AG04450 (cell line): Measurements from ENCODE around the gene UBTD1. TPM values are rescaled to one million over a fixed set of nuclear protein-coding genes. Genes with fewer than 3 reads are reported as not detected.
"Not testable (repeated sequence)": the region's sequence is repeated elsewhere in the genome, so short reads cannot be mapped to it uniquely, and the experiment has no call there.

Experiments
- CTCF ChIA-PET: fragments of 300-600, 350-600 bp; formaldehyde crosslinking; extraction: SDS; loops from one replicate; lab custom pipeline; 2022; ENCODE audit warnings: antibody characterized with exemption, inconsistent platforms; lab: Charles Lee
- POLR2A ChIA-PET: fragments of 350-600 bp; formaldehyde crosslinking; extraction: SDS; loops from one replicate; lab custom pipeline; 2021; ENCODE audit warnings: antibody characterized with exemption, inconsistent platforms; lab: Yijun Ruan, JAX
- DNase-seq: peaks from one replicate; pipeline ENCODE4 v3.0.0-alpha.2; 2011; ENCODE audit warnings: low read depth, low spot score
- H3K27ac ChIP-seq: one replicate; pipeline ENCODE4 v1.5.1; 2012; ENCODE audit warnings: low read depth, low read length, control low read depth
- H3K27me3 ChIP-seq: one replicate; pipeline ENCODE4 v1.6.0; 2012; ENCODE audit warnings: low read length; ENCODE audit not compliant: control insufficient read depth, insufficient read depth
- H3K4me3 ChIP-seq: 2 replicates; pipeline ENCODE4 v1.5.1; 2011; ENCODE audit warnings: mild to moderate bottlenecking, low read depth, low read length, control low read depth
- H3K9me3 ChIP-seq: 2 replicates; pipeline ENCODE4 v1.5.1; 2012; ENCODE audit warnings: low read length; ENCODE audit not compliant: control insufficient read depth, insufficient read depth
- polyA plus RNA-seq: library from polyadenylated mRNA; depleted of rRNA; stranded (reverse); fragments of >200 nt; gene quantifications from 2 replicates; pipeline ENCODE4 v1.2.3, GENCODE V29; 2011
- TF ChIP-seq, protein P1 (sequence below): IDR thresholded peaks from 2 replicates; pipeline ENCODE4 v1.5.1; 2011; ENCODE audit warnings: low read depth, low read length, control low read depth, inconsistent platforms

UBTD1 gene
- polyA plus RNA-seq, 1 experiment: 15.5 TPM

GRCh38 chr10:97561386-97562077 is 62.8 kb downstream of the UBTD1 start:
- H3K27ac ChIP-seq, H3K27me3 ChIP-seq, H3K9me3 ChIP-seq, CTCF ChIA-PET, POLR2A ChIA-PET, H3K4me3 ChIP-seq, DNase-seq: not testable (repeated sequence)

- H3K4me3 ChIP-seq, POLR2A ChIA-PET, CTCF ChIA-PET, H3K27me3 ChIP-seq, H3K9me3 ChIP-seq, DNase-seq, H3K27ac ChIP-seq: not testable (repeated sequence)
Observed at GRCh38 chr10:97562329-97562728, 63.6 kb downstream of the UBTD1 start.

DNA sequence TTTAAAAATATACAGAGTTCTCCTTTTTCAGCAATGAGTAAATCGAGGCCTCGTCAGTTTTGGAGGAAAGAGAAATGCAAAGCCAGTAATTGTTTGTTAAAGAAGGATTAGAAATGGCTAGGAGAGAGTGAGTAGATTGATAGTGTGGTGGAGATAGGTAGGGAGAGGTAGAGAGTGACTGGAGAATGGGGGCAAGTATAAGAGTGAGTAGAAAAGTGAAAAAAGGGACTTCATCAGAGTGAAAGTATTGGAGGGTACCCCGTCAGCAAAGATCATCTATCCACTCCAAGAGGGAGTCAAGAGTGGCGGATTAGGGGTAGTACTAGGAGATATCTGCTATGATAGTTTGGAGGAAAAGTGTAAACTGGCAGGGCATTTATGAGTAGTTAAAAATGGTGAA is 64.6 kb downstream of the UBTD1 start:
- H3K4me3 ChIP-seq: no peak overlapping the region
- CTCF ChIA-PET: no interaction called here
- no peak overlapping the region for H3K27ac ChIP-seq
- H3K9me3 ChIP-seq: no peaks in the 10 kb centered on the region
- no peaks in the 10 kb centered on the region for H3K27me3 ChIP-seq
- no peak for DNase-seq
- POLR2A ChIA-PET: no interaction called here
- TF ChIP-seq, protein P1, sequence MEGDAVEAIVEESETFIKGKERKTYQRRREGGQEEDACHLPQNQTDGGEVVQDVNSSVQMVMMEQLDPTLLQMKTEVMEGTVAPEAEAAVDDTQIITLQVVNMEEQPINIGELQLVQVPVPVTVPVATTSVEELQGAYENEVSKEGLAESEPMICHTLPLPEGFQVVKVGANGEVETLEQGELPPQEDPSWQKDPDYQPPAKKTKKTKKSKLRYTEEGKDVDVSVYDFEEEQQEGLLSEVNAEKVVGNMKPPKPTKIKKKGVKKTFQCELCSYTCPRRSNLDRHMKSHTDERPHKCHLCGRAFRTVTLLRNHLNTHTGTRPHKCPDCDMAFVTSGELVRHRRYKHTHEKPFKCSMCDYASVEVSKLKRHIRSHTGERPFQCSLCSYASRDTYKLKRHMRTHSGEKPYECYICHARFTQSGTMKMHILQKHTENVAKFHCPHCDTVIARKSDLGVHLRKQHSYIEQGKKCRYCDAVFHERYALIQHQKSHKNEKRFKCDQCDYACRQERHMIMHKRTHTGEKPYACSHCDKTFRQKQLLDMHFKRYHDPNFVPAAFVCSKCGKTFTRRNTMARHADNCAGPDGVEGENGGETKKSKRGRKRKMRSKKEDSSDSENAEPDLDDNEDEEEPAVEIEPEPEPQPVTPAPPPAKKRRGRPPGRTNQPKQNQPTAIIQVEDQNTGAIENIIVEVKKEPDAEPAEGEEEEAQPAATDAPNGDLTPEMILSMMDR: no peak

- DNase-seq: no peak
Observed at GRCh38 chr10:97564776-97565175, 66.1 kb downstream of the UBTD1 start.

GRCh38 chr10:97566336-97566996 is 67.7 kb downstream of the UBTD1 start:
- POLR2A ChIA-PET: no interaction called here
- Histone ChIP-seq H3K27ac (no peak overlapping the region), H3K9me3 (no peaks in the 10 kb centered on the region), H3K27me3 (no peaks in the 10 kb centered on the region), H3K4me3 (no peak overlapping the region)
- CTCF ChIA-PET: interaction anchor here (0.6 kb wide), 1 partner anchor 9 kb away, joined by 3 read pairs; no protein-coding TSS in a partner anchor
- DNase-seq: no peak
- TF ChIP-seq, protein P1: no peak

More at GRCh38 chr10:97564776-97565175, 66.1 kb downstream of the UBTD1 start:
- POLR2A ChIA-PET: no interaction called here
- H3K4me3 ChIP-seq: no peak overlapping the region
- H3K27ac ChIP-seq: no peak overlapping the region
- TF ChIP-seq, protein P1: no peak
- no peaks in the 10 kb centered on the region for H3K27me3 ChIP-seq
- CTCF ChIA-PET: interaction anchor here (1.4 to 2.0 kb wide), 2 partner anchors 10 to 11 kb away, joined by 5 to 6 read pairs; no protein-coding TSS in a partner anchor
- H3K9me3 ChIP-seq: no peaks in the 10 kb centered on the region

- ChIA-PET CTCF (no interaction called here), POLR2A (no interaction called here)
- Histone ChIP-seq H3K27me3 (no peaks in the 10 kb centered on the region), H3K9me3 (no peaks in the 10 kb centered on the region), H3K4me3 (no peak overlapping the region), H3K27ac (no peak overlapping the region)
- TF ChIP-seq, protein P1: no peak
- DNase-seq: no peak
Observed at GRCh38 chr10:97567891-97568290, 69.2 kb downstream of the UBTD1 start.
